Epithelial cell of proximal tubule (primary cell): Measurements from ENCODE around the gene HPD. TPM values are rescaled to one million over a fixed set of nuclear protein-coding genes. Genes with fewer than 3 reads are reported as not detected.
"Not testable (repeated sequence)": the region's sequence is repeated elsewhere in the genome, so short reads cannot be mapped to it uniquely, and the experiment has no call there.

ENCODE experiments used
- DNase-seq: peaks from one replicate; pipeline ENCODE4 v3.0.0-alpha.2; 2011; ENCODE audit warnings: low read depth
- H3K4me3 ChIP-seq: 2 replicates; pipeline ENCODE4 v1.5.1; 2011; ENCODE audit warnings: low read depth, mild to moderate bottlenecking, low read length
- total RNA-seq: library from RNA; depleted of rRNA; stranded (reverse); fragments of >200 nt; gene quantifications from 2 replicates; pipeline ENCODE4 v1.2.3, GENCODE V29; 2015
- TF ChIP-seq, protein P1 (sequence below): conservative IDR thresholded peaks from 2 replicates; pipeline ENCODE4 v1.5.1; 2012; ENCODE audit warnings: low read depth, mild to moderate bottlenecking, low read length

HPD gene
- total RNA-seq, 1 donor from 2014 or later: 0.12 TPM

DNA sequence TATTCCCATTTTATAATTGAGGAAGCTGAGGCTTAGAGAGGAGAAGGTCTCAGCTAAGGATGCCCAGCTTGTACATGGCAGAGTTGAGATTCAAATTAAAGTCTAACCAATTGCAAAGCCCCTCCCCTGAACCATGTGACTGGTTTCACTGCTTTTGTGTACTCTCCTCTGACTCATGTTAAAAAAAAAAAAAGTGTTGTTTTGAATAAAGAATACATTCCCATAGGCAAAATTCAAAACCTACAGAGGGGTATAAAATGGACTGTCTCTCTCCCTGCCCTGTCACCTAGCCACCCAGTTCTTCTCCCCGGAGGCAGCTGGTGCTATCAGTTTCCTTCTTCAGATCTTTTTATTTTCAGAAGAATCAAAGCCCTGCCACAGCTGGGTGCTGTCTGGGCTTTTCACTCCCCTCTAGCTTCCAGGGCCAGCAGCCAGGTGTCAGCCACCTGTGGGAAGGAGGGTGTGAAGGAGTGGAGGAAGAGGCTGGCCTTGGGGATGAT lies 35.4 kb upstream of the HPD start:
- TF ChIP-seq, protein P1, sequence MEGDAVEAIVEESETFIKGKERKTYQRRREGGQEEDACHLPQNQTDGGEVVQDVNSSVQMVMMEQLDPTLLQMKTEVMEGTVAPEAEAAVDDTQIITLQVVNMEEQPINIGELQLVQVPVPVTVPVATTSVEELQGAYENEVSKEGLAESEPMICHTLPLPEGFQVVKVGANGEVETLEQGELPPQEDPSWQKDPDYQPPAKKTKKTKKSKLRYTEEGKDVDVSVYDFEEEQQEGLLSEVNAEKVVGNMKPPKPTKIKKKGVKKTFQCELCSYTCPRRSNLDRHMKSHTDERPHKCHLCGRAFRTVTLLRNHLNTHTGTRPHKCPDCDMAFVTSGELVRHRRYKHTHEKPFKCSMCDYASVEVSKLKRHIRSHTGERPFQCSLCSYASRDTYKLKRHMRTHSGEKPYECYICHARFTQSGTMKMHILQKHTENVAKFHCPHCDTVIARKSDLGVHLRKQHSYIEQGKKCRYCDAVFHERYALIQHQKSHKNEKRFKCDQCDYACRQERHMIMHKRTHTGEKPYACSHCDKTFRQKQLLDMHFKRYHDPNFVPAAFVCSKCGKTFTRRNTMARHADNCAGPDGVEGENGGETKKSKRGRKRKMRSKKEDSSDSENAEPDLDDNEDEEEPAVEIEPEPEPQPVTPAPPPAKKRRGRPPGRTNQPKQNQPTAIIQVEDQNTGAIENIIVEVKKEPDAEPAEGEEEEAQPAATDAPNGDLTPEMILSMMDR: no peak
- no peak for DNase-seq
- H3K4me3 ChIP-seq: no peak overlapping the region

DNA sequence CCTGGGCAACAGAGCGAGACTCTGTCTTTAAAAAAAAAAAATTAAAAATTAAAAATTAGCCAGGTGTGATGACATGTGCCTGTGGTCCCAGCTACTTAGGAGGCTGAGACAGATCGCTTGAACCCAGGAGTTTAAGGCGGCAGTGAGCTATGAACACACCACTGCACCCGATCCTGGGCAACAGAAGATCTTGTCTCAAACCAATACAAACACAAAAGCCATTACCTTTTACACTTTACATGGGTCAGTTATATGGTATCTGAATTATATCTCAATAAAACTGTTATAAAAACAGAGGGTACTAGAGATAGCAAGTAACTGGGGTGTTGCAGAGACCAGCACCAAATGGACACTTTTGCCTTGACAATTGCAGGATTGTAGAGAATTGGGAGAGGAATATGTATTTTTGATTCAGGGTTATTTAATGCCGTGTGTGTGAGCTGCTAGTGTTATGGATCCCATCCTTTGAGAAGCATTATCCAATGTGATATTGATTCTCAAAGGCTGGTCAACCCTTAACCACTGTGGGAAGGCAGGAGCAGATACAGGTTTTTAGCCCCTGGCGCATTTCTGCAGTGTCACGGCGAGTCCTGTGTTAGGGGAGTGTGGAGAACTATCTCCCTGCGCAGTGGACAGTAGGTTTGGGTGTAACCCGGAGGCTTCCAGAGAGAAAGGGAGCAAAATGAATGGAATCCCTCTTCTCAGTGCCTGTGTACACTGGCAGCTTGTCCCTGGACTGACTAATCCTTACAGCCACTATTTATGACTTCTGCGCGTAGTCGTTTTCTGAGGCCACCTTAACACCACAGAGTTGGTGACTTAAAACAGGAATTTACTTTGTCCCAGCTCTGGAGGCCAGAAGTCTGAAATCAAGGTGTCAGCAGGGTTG lies 34.3 kb upstream of the HPD start:
- TF ChIP-seq, protein P1: no peak
- H3K4me3 ChIP-seq: no peak overlapping the region
- DNase-seq: no peak

DNA sequence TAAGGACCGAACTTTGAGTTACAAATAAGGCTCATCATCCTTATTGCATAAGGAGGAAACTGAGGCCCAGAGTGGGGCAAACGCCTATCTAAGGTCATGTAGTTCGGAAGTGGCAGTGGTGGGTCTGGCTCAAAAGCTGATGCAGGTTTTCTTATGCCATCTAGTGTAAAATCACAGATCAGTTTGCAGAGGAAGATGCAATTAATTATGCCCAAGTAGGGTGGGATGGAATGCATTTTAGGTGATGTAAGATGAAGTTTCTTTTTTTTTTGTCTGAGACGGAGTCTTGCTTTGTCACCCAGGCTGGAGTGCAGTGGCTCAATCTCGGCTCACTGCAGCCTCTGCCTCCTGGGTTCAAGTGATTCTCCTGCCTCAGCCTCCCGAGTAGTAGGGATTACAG lies 31.0 kb upstream of the HPD start:
- not testable (repeated sequence) for DNase-seq
- peak overlapping the region; percentile 91 for H3K4me3 ChIP-seq

DNA sequence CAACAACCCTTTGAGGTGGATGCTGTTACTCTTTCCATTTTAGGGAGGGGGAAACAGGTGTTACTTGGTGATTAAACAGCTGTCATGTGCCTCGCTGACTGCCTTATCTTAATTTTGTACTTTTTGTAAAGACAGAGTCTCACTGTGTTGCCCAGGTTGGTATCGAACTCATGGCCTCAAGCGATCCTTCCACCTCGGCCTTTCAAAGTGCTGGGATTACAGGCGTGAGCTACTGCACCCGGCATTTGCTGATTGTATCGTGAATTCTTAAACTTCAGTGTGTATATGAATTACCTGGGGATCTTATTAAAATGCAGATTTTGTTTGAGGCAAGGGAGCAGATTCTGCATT lies 30.6 kb upstream of the HPD start:
- peak overlapping the region; percentile 91 for H3K4me3 ChIP-seq
- TF ChIP-seq, protein P1: no peak
- no peak for DNase-seq

DNA sequence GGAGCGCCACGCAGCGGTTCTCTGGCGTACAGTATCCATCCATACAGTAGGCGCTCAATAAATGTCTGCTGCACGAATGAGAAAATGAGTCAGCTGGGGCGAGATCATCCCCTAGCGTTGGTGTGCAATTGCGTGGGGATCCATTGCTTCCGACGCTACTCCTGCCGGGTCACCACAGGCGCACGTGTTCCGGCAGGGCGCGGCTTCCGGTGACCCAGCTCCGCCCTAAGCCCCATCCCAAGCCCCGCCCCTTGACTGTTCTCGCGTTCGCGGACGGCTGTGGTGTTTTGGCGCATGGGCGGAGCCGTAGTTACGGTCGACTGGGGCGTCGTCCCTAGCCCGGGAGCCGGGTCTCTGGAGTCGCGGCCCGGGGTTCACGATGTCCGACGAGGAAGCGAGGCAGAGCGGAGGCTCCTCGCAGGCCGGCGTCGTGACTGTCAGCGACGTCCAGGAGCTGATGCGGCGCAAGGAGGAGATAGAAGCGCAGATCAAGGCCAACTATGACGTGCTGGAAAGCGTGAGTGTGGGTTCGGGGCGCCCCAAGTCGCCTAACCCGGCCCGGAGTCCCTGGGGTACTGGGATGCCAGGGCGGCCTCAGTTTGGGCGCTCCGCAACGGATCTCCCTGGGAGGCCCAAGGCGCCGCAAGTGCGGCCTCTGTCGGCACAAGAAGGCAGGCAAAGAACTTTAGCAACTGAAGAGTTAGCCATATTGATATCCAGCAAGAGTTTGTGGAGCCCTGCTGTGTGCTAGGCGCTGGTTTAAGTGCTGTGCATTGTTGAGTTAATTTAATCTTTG lies 30.0 kb upstream of the HPD start, which contains the start of gene PSMD9:
Gene PSMD9 (plus strand): TSS at position 313 of the 796 bp plus-strand sequence. CDS start 67 bp downstream, at position 380.
- TF ChIP-seq, protein P1: peak; percentile 76
- peak within 1 kb of the TSS; percentile 91 for H3K4me3 ChIP-seq
- DNase-seq: peak; percentile 69

DNA sequence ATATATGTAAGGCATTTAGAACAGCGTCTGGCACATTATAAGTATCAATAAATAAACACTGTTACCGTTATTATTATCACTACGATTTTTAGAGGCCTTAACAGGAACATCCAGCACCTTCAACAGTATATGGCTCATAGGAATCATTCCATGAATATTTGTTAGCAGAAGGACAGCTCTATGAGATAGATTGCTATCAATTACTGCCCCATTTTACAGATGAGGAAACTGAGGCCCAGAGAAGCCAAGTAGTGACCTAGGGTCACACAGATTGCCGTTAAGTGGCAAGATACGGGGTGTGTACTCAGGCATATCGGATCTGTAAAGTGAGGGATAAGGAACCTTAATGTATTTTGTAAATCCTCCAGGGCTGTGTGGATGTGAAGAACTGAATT lies 29.4 kb upstream of the HPD start:
- TF ChIP-seq, protein P1: no peak
- peak overlapping the region; percentile 91 for H3K4me3 ChIP-seq
- no peak for DNase-seq

DNA sequence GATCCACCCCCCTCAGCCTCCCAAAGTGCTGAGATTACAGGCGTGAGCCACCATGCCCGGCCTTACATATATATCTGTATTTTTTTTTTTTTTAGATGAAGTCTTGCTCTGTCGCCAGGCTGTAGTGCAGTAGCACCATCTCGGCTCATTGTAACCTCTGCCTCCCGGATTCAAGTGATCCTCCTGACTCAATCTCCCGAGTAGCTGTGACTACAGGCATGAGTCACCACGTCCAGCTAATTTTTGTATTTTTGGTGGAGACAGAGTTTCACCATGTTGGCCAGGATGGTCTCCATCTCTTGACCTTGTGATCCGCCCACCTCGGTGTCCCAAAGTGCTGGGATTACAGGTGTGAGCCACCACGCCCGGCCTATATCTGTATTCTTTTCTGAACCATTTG lies 26.5 kb upstream of the HPD start:
- not testable (repeated sequence) for H3K4me3 ChIP-seq, DNase-seq
